Gastrocnemius medialis (tissue), 4 donors: Measurements from ENCODE around the gene CAMK1G.

Experiments used
- POLR2A ChIP-seq, 2 donors: fragments of 450-650 bp; IDR thresholded peaks; one replicate each; pipeline ENCODE4 v1.6.1; 2017; ENCODE audit warnings: antibody characterized with exemption in 2 of 2, mild to moderate bottlenecking in 2 of 2, moderate library complexity in 2 of 2
- TF ChIP-seq, protein P1 (sequence below), 5 experiments: fragments of 450-650 bp in 3 of 5; fragments of 200-600 bp in 2 of 5; sonication (generic) in 2 of 5; IDR thresholded peaks in 4 of 5; conservative IDR thresholded peaks in 1 of 5; 1 replicate in 4 of 5; 2 replicates in 1 of 5; pipeline ENCODE4 v1.5.1; 2016 to 2019; ENCODE audit warnings: antibody characterized with exemption in 5 of 5, mild to moderate bottlenecking in 3 of 5, moderate library complexity in 3 of 5

GRCh38 chr1:209584231-209584672 is 738 bp downstream of the CAMK1G start:
- TF ChIP-seq, protein P1, sequence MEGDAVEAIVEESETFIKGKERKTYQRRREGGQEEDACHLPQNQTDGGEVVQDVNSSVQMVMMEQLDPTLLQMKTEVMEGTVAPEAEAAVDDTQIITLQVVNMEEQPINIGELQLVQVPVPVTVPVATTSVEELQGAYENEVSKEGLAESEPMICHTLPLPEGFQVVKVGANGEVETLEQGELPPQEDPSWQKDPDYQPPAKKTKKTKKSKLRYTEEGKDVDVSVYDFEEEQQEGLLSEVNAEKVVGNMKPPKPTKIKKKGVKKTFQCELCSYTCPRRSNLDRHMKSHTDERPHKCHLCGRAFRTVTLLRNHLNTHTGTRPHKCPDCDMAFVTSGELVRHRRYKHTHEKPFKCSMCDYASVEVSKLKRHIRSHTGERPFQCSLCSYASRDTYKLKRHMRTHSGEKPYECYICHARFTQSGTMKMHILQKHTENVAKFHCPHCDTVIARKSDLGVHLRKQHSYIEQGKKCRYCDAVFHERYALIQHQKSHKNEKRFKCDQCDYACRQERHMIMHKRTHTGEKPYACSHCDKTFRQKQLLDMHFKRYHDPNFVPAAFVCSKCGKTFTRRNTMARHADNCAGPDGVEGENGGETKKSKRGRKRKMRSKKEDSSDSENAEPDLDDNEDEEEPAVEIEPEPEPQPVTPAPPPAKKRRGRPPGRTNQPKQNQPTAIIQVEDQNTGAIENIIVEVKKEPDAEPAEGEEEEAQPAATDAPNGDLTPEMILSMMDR (IDR thresholded peaks at IDR 0.05 in 4 of 5, conservative IDR thresholded peaks at IDR 0.05 in 1 of 5): no peak
- no peak for TF ChIP-seq POLR2A (IDR thresholded peaks at IDR 0.05)
